Measurements from ENCODE around the gene GLI1.

DNA sequence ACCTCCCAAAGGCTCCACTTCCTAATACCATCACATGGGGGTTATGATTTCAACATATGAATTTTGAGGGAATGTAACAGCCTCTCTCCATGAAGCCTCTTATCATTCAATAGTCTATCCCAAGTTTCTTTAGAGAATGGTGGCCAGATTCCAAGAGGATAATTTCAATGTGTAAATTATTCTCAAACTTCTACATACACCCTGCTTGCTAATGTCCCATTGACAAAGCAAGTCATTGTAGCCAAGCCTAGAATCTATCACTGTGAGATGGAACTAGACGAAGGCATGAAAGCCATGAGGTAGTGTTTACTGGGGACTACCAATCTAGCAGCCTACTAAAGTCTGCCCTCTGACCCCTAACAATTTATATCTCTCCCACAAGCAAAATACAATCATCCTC is 21.2 kb upstream of the GLI1 start:
- TF ChIP-seq POLR2A (IDR thresholded peaks at IDR 0.05) = no peak
- TF ChIP-seq, protein P1, sequence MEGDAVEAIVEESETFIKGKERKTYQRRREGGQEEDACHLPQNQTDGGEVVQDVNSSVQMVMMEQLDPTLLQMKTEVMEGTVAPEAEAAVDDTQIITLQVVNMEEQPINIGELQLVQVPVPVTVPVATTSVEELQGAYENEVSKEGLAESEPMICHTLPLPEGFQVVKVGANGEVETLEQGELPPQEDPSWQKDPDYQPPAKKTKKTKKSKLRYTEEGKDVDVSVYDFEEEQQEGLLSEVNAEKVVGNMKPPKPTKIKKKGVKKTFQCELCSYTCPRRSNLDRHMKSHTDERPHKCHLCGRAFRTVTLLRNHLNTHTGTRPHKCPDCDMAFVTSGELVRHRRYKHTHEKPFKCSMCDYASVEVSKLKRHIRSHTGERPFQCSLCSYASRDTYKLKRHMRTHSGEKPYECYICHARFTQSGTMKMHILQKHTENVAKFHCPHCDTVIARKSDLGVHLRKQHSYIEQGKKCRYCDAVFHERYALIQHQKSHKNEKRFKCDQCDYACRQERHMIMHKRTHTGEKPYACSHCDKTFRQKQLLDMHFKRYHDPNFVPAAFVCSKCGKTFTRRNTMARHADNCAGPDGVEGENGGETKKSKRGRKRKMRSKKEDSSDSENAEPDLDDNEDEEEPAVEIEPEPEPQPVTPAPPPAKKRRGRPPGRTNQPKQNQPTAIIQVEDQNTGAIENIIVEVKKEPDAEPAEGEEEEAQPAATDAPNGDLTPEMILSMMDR (IDR thresholded peaks at IDR 0.05) = no peak

Measured in Peyer's patch (tissue), 4 donors.